Osteoblast (primary cell): ENCODE data around the gene CELSR1. TPM values are rescaled to one million over a fixed set of nuclear protein-coding genes. Genes with fewer than 3 reads are reported as not detected.

Source experiments
- DNase-seq: peaks from one replicate; pipeline ENCODE4 v3.0.0; 2011; ENCODE audit warnings: low spot score, mixed read lengths; ENCODE audit not compliant: insufficient read length; ENCODE audit errors: missing footprints
- H2AFZ ChIP-seq: 2 replicates; pipeline ENCODE4 v1.6.0; 2011; ENCODE audit warnings: mild to moderate bottlenecking, low read length
- H3K27ac ChIP-seq: 2 replicates; pipeline ENCODE4 v1.5.1; 2011; ENCODE audit warnings: mild to moderate bottlenecking, low read depth, low read length, moderate library complexity
- H3K27me3 ChIP-seq: 2 replicates; pipeline ENCODE4 v1.6.0; 2012; ENCODE audit warnings: mild to moderate bottlenecking, control low read depth, inconsistent platforms, low read length, moderate library complexity; ENCODE audit not compliant: insufficient read depth
- H3K36me3 ChIP-seq: 2 replicates; pipeline ENCODE4 v1.5.1; 2011; ENCODE audit warnings: mild to moderate bottlenecking, low read length, control low read depth, moderate library complexity; ENCODE audit not compliant: insufficient read depth
- H3K4me1 ChIP-seq: 2 replicates; pipeline ENCODE4 v1.5.1; 2011; ENCODE audit warnings: mild to moderate bottlenecking, low read length, control low read depth, moderate library complexity; ENCODE audit not compliant: insufficient read depth
- H3K4me2 ChIP-seq: 2 replicates; pipeline ENCODE4 v1.6.0; 2011; ENCODE audit warnings: mild to moderate bottlenecking, low read length; ENCODE audit not compliant: insufficient read depth
- H3K4me3 ChIP-seq: fragments of 200-600 bp; sonication (generic); 3 replicates; pipeline ENCODE4 v1.5.1; 2012; ENCODE audit warnings: mild to moderate bottlenecking, low read length, inconsistent platforms; ENCODE audit not compliant: insufficient read depth
- H3K79me2 ChIP-seq: 2 replicates; pipeline ENCODE4 v1.6.0; 2012; ENCODE audit warnings: mild to moderate bottlenecking, low read length, control low read depth, inconsistent platforms; ENCODE audit not compliant: insufficient read depth
- H3K9me3 ChIP-seq: 2 replicates; pipeline ENCODE4 v1.5.1; 2011; ENCODE audit warnings: low read depth, low read length, control low read depth
- H4K20me1 ChIP-seq: 2 replicates; pipeline ENCODE4 v1.6.0; 2012; ENCODE audit warnings: mild to moderate bottlenecking, low read length, control low read depth; ENCODE audit not compliant: insufficient read depth
- total RNA-seq: library from RNA; depleted of rRNA; stranded (reverse); fragments of >200 nt; gene quantifications from 2 replicates; pipeline ENCODE4 v1.2.3, GENCODE V29; 2012
- TF ChIP-seq, protein P1 (sequence below): IDR thresholded peaks from 2 replicates; pipeline ENCODE4 v1.5.1; 2011; ENCODE audit warnings: mild to moderate bottlenecking, low read depth, low read length, moderate library complexity; ENCODE audit errors: extremely low read depth

CELSR1 gene
- total RNA-seq, 1 donor, result 3.6 TPM

- Histone ChIP-seq H3K36me3 (peaks cover 26% of the 10 kb centered on the region), H3K4me1 (no peaks in the 10 kb centered on the region), H3K4me3 (no peak overlapping the region), H3K27me3 (peaks cover 6% of the 10 kb centered on the region), H3K27ac (no peak overlapping the region), H3K4me2 (no peak overlapping the region), H4K20me1 (peaks cover 30% of the 10 kb centered on the region), H3K79me2 (no peaks in the 10 kb centered on the region), H2AFZ (no peak overlapping the region), H3K9me3 (no peaks in the 10 kb centered on the region)
- TF ChIP-seq, protein P1, sequence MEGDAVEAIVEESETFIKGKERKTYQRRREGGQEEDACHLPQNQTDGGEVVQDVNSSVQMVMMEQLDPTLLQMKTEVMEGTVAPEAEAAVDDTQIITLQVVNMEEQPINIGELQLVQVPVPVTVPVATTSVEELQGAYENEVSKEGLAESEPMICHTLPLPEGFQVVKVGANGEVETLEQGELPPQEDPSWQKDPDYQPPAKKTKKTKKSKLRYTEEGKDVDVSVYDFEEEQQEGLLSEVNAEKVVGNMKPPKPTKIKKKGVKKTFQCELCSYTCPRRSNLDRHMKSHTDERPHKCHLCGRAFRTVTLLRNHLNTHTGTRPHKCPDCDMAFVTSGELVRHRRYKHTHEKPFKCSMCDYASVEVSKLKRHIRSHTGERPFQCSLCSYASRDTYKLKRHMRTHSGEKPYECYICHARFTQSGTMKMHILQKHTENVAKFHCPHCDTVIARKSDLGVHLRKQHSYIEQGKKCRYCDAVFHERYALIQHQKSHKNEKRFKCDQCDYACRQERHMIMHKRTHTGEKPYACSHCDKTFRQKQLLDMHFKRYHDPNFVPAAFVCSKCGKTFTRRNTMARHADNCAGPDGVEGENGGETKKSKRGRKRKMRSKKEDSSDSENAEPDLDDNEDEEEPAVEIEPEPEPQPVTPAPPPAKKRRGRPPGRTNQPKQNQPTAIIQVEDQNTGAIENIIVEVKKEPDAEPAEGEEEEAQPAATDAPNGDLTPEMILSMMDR, result no peak
- no peak for DNase-seq
These were observed 180.6 kb downstream of the CELSR1 start for GRCh38 chr22:46356496-46357480.

GRCh38 chr22:46355996-46356471 lies 181.4 kb downstream of the CELSR1 start:
- no peak overlapping the region for H3K4me2 ChIP-seq
- H2AFZ ChIP-seq, result no peak overlapping the region
- H3K36me3 ChIP-seq, result peaks cover 28% of the 10 kb centered on the region
- no peaks in the 10 kb centered on the region for H3K9me3 ChIP-seq
- no peak for DNase-seq
- H3K4me3 ChIP-seq, result no peak overlapping the region
- H3K27me3 ChIP-seq, result no peaks in the 10 kb centered on the region
- peaks cover 30% of the 10 kb centered on the region for H4K20me1 ChIP-seq
- no peaks in the 10 kb centered on the region for H3K79me2 ChIP-seq
- TF ChIP-seq, protein P1, result no peak
- H3K4me1 ChIP-seq, result no peaks in the 10 kb centered on the region
- H3K27ac ChIP-seq, result no peak overlapping the region

GRCh38 chr22:46355369-46355995 lies 181.9 kb downstream of the CELSR1 start:
- H3K4me2 ChIP-seq, result no peak overlapping the region
- no peak overlapping the region for H3K4me3 ChIP-seq
- H3K27ac ChIP-seq, result no peak overlapping the region
- H3K9me3 ChIP-seq, result no peaks in the 10 kb centered on the region
- DNase-seq, result peak; percentile 97
- peaks cover 34% of the 10 kb centered on the region for H3K36me3 ChIP-seq
- H3K79me2 ChIP-seq, result no peaks in the 10 kb centered on the region
- H3K4me1 ChIP-seq, result no peaks in the 10 kb centered on the region
- TF ChIP-seq, protein P1, result peak; percentile 76
- no peaks in the 10 kb centered on the region for H3K27me3 ChIP-seq
- no peak overlapping the region for H2AFZ ChIP-seq
- H4K20me1 ChIP-seq, result peaks cover 31% of the 10 kb centered on the region

DNA sequence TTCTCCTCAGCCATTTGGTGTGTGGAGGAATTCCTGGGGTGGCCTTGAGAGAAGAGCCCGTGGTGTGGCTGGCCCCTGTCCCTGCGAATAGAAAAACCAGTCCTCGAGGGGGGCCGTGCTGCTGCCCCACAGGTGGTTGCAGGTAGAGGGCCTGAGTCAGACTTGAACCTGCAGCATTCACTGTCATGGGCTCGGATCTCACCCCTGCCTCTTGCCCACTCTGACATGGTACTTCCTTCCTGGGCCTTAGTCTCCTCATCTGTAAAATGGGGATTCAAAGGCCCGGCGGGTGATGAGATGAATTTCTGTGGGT lies 182.5 kb downstream of the CELSR1 start:
- Histone ChIP-seq H3K27ac (no peak overlapping the region), H3K4me1 (no peaks in the 10 kb centered on the region), H3K9me3 (no peaks in the 10 kb centered on the region), H2AFZ (no peak overlapping the region), H3K27me3 (no peaks in the 10 kb centered on the region), H3K4me2 (no peak overlapping the region), H3K79me2 (no peaks in the 10 kb centered on the region), H3K36me3 (peaks cover 39% of the 10 kb centered on the region), H4K20me1 (peaks cover 35% of the 10 kb centered on the region), H3K4me3 (no peak overlapping the region)
- TF ChIP-seq, protein P1, result no peak
- DNase-seq, result no peak
